HepG2 (cell line): ENCODE results near the gene GCM1. TPM values are rescaled to one million over a fixed set of nuclear protein-coding genes. Genes with fewer than 3 reads are reported as not detected.

Experiments
- AKAP8 ChIP-seq: sonication (generic); formaldehyde crosslinking; IDR thresholded peaks from 2 replicates; pipeline ENCODE4 v1.5.1; 2020; ENCODE audit warnings: mild to moderate bottlenecking, missing genetic modification reagents
- CREM ChIP-seq, 2 experiments: sonication (generic) in 1 of 2; formaldehyde crosslinking in 1 of 2; IDR thresholded peaks; 2 replicates each; pipeline versions ENCODE4 v1.4.0 to v1.6.1; 2016 to 2020; ENCODE audit warnings: antibody characterized with exemption in 1 of 2, mild to moderate bottlenecking in 1 of 2, missing genetic modification reagents in 1 of 2
- ETV5 ChIP-seq: IDR thresholded peaks from 2 replicates; pipeline ENCODE4 v1.6.1; 2018; ENCODE audit warnings: missing biosample characterization, missing genetic modification reagents, inconsistent platforms, borderline replicate concordance
- HMG20A ChIP-seq: IDR thresholded peaks from 2 replicates; pipeline ENCODE4 v1.6.1; 2016; ENCODE audit warnings: borderline replicate concordance
- HNRNPH1 ChIP-seq: fragments of 200-400 bp; formaldehyde crosslinking; optimal IDR thresholded peaks from 2 replicates; pipeline ENCODE3; 2017; ENCODE audit warnings: mild to moderate bottlenecking, low read depth, low read length
- MYNN ChIP-seq: sonication (generic); formaldehyde crosslinking; IDR thresholded peaks from 2 replicates; pipeline ENCODE4 v1.4.0; 2020; ENCODE audit warnings: mild to moderate bottlenecking, low read depth, missing genetic modification reagents
- NFKBIZ ChIP-seq: IDR thresholded peaks from 2 replicates; pipeline ENCODE4 v1.6.1; 2018; ENCODE audit warnings: missing genetic modification reagents, missing compliant biosample characterization
- SRF ChIP-seq: IDR thresholded peaks from 2 replicates; pipeline ENCODE4 v1.6.1; 2011; ENCODE audit warnings: mild to moderate bottlenecking, low read depth, low read length, moderate library complexity
- SYNCRIP ChIP-seq: fragments of 200-400 bp; formaldehyde crosslinking; IDR thresholded peaks from 2 replicates; pipeline ENCODE4 v1.6.1; 2018; ENCODE audit warnings: mild to moderate bottlenecking, low read depth, low read length; ENCODE audit not compliant: insufficient read depth
- THYN1 ChIP-seq: sonication (generic); formaldehyde crosslinking; IDR thresholded peaks from 2 replicates; pipeline ENCODE4 v1.8.1; 2023; ENCODE audit warnings: low read depth, mild to moderate bottlenecking, moderate library complexity, missing genetic modification reagents, borderline replicate concordance
- ZFAT ChIP-seq: sonication (generic); formaldehyde crosslinking; conservative IDR thresholded peaks from 2 replicates; pipeline ENCODE4 v1.8.1; 2023; ENCODE audit warnings: missing genetic modification reagents, inconsistent platforms
- ZNF143 ChIP-seq: sonication (generic); formaldehyde crosslinking; IDR thresholded peaks from 2 replicates; pipeline ENCODE4 v1.4.0; 2020; ENCODE audit warnings: missing genetic modification reagents
- ZNF569 ChIP-seq: sonication (generic); formaldehyde crosslinking; IDR thresholded peaks from 2 replicates; pipeline ENCODE4 v1.5.0; 2020; ENCODE audit warnings: mild to moderate bottlenecking, missing genetic modification reagents, moderate library complexity, borderline replicate concordance
- ZNF616 ChIP-seq: sonication (generic); formaldehyde crosslinking; IDR thresholded peaks from 2 replicates; pipeline ENCODE4 v1.5.0; 2020; ENCODE audit warnings: low read depth, mild to moderate bottlenecking, missing genetic modification reagents
- polyA plus RNA-seq, 8 experiments: library from polyadenylated mRNA; depleted of rRNA in 3 of 8; stranded (reverse) in 7 of 8; unstranded in 1 of 8; fragments of >200 nt; fragmentation: Illumina TruSeq in 4 of 8; extraction: Trizol in 4 of 8; gene quantifications; 2 replicates each; pipeline versions ENCODE4 v1.2.1 to v1.2.3, GENCODE V29; 2011 to 2016; ENCODE audit warnings: low read depth in 4 of 8, missing spikeins in 1 of 8, mixed read lengths in 1 of 8; ENCODE audit not compliant: insufficient read depth in 1 of 8
- total RNA-seq, 5 experiments: library from RNA; depleted of rRNA; stranded (reverse); fragments of >200 nt; fragmentation: Illumina TruSeq; extraction: Trizol; gene quantifications; 2 replicates each; pipeline ENCODE4 v1.2.3, GENCODE V29; 2016; ENCODE audit warnings: low read depth in 1 of 5
- TF ChIP-seq, protein P1 (sequence below): sonication (generic); formaldehyde crosslinking; IDR thresholded peaks from 2 replicates; pipeline ENCODE4 v1.4.0; 2020; ENCODE audit warnings: missing genetic modification reagents, borderline replicate concordance
- TF ChIP-seq, protein P2 (sequence below): sonication (generic); formaldehyde crosslinking; IDR thresholded peaks from 2 replicates; pipeline ENCODE4 v1.4.0; 2020; ENCODE audit warnings: missing genetic modification reagents
- TF ChIP-seq, protein P3 (sequence below): fragments of 450-650 bp; IDR thresholded peaks from 2 replicates; pipeline ENCODE4 v1.6.1; 2017
- TF ChIP-seq, protein P4 (sequence below): sonication (generic); formaldehyde crosslinking; IDR thresholded peaks from 2 replicates; pipeline ENCODE4 v1.4.0; 2020; ENCODE audit warnings: mild to moderate bottlenecking, missing genetic modification reagents
- TF ChIP-seq, protein P5 (sequence below): sonication (generic); formaldehyde crosslinking; IDR thresholded peaks from 2 replicates; pipeline ENCODE4 v1.4.0; 2020; ENCODE audit warnings: missing genetic modification reagents, mild to moderate bottlenecking, borderline replicate concordance

The GCM1 gene
- total and polyA plus RNA-seq, 2 of the 13 experiments (the other 11 are each of a cell fraction or from before 2014, with no cell fraction given), result 0.04 to 0.13 TPM

DNA sequence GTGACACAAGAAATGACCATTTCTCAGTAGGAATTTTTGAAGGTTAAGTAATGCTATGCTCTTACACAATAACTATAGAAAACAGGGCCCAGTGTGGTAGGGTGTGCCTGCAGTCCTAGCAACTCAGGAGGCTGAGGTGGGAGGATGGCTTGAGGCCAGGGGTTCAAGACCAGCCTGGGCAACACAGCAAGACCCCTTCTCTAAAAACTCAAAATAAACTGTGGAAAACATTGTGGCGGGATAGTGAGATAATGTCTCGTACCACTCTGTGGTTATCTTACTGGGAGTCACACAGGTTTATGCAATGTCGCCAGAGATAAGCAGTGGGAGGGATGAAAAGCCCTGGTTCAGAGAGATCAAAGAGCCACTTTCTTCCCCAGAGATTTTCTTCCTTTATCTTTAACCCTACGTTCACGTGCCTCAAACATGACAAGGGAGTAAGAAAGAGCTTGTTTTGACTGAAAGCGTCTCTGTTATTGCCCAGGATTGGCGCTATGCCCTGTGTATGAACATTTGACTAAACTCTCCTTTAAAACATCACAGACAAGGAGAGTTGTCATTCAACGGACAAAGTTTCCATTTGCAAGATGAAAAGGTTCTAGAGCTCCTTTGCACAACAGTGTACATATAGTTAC, 13.9 kb downstream of the GCM1 start (continued):
- TF ChIP-seq, protein P1, sequence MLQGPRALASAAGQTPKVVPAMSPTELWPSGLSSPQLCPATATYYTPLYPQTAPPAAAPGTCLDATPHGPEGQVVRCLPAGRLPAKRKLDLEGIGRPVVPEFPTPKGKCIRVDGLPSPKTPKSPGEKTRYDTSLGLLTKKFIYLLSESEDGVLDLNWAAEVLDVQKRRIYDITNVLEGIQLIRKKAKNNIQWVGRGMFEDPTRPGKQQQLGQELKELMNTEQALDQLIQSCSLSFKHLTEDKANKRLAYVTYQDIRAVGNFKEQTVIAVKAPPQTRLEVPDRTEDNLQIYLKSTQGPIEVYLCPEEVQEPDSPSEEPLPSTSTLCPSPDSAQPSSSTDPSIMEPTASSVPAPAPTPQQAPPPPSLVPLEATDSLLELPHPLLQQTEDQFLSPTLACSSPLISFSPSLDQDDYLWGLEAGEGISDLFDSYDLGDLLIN, result no peak
- TF ChIP-seq THYN1 (CRISPR knock-in tag), result no peak
- TF ChIP-seq, protein P2, sequence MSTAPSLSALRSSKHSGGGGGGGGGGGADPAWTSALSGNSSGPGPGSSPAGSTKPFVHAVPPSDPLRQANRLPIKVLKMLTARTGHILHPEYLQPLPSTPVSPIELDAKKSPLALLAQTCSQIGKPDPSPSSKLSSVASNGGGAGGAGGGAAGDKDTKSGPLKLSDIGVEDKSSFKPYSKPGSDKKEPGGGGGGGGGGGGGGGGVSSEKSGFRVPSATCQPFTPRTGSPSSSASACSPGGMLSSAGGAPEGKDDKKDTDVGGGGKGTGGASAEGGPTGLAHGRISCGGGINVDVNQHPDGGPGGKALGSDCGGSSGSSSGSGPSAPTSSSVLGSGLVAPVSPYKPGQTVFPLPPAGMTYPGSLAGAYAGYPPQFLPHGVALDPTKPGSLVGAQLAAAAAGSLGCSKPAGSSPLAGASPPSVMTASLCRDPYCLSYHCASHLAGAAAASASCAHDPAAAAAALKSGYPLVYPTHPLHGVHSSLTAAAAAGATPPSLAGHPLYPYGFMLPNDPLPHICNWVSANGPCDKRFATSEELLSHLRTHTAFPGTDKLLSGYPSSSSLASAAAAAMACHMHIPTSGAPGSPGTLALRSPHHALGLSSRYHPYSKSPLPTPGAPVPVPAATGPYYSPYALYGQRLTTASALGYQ (CRISPR knock-in tag), result peak; percentile 99
- TF ChIP-seq HNRNPH1, result no peak
- peak; percentile 70 for TF ChIP-seq ETV5 (CRISPR knock-in tag)
- peak; percentile 93; the same call in 1 of the 2 replicates for TF ChIP-seq NFKBIZ (CRISPR knock-in tag)
- TF ChIP-seq ZFAT (CRISPR knock-in tag), result no peak
- TF ChIP-seq, protein P3, sequence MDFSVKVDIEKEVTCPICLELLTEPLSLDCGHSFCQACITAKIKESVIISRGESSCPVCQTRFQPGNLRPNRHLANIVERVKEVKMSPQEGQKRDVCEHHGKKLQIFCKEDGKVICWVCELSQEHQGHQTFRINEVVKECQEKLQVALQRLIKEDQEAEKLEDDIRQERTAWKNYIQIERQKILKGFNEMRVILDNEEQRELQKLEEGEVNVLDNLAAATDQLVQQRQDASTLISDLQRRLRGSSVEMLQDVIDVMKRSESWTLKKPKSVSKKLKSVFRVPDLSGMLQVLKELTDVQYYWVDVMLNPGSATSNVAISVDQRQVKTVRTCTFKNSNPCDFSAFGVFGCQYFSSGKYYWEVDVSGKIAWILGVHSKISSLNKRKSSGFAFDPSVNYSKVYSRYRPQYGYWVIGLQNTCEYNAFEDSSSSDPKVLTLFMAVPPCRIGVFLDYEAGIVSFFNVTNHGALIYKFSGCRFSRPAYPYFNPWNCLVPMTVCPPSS, result no peak
- TF ChIP-seq MYNN (CRISPR knock-in tag), result no peak
- TF ChIP-seq ZNF143 (CRISPR knock-in tag), result peak; percentile 57; the same call in 1 of the 2 replicates
- no peak for TF ChIP-seq AKAP8
- TF ChIP-seq ZNF616 (CRISPR knock-in tag), result no peak
- TF ChIP-seq, protein P4, sequence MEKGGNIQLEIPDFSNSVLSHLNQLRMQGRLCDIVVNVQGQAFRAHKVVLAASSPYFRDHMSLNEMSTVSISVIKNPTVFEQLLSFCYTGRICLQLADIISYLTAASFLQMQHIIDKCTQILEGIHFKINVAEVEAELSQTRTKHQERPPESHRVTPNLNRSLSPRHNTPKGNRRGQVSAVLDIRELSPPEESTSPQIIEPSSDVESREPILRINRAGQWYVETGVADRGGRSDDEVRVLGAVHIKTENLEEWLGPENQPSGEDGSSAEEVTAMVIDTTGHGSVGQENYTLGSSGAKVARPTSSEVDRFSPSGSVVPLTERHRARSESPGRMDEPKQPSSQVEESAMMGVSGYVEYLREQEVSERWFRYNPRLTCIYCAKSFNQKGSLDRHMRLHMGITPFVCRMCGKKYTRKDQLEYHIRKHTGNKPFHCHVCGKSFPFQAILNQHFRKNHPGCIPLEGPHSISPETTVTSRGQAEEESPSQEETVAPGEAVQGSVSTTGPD (CRISPR knock-in tag), result peak; percentile 83; the same call in 1 of the 2 replicates
- TF ChIP-seq ZNF569 (CRISPR knock-in tag), result no peak
- TF ChIP-seq, protein P5, sequence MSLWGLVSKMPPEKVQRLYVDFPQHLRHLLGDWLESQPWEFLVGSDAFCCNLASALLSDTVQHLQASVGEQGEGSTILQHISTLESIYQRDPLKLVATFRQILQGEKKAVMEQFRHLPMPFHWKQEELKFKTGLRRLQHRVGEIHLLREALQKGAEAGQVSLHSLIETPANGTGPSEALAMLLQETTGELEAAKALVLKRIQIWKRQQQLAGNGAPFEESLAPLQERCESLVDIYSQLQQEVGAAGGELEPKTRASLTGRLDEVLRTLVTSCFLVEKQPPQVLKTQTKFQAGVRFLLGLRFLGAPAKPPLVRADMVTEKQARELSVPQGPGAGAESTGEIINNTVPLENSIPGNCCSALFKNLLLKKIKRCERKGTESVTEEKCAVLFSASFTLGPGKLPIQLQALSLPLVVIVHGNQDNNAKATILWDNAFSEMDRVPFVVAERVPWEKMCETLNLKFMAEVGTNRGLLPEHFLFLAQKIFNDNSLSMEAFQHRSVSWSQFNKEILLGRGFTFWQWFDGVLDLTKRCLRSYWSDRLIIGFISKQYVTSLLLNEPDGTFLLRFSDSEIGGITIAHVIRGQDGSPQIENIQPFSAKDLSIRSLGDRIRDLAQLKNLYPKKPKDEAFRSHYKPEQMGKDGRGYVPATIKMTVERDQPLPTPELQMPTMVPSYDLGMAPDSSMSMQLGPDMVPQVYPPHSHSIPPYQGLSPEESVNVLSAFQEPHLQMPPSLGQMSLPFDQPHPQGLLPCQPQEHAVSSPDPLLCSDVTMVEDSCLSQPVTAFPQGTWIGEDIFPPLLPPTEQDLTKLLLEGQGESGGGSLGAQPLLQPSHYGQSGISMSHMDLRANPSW, result peak; percentile 98
- peak; percentile 96 for TF ChIP-seq CREM (IDR thresholded peaks at IDR 0.05)
- TF ChIP-seq CREM (CRISPR knock-in tag; IDR thresholded peaks at IDR 0.05), result no peak
- no peak for TF ChIP-seq SYNCRIP
- TF ChIP-seq HMG20A (CRISPR knock-in tag), result peak; percentile 98
- no peak for TF ChIP-seq SRF
